Spleen (tissue), 11 donors: ENCODE data around the gene PAK4. TPM values are rescaled to one million over a fixed set of nuclear protein-coding genes. Genes with fewer than 3 reads are reported as not detected.
A peak's percentile ranks its signal among the peaks of the same experiment; 100 is the strongest.

Experiments used
- DNase-seq: peaks from one replicate; pipeline ENCODE4 v3.0.0-alpha.2; 2020
- H3K27ac ChIP-seq, 8 donors: fragments of 200-600 bp; sonication (generic) in 7 of 8; 1 replicate in 4 of 8; 2 replicates in 4 of 8; pipeline versions ENCODE4 v1.5.0 to v1.8.0; 2016 to 2021; ENCODE audit warnings: inconsistent platforms in 4 of 8, mild to moderate bottlenecking in 4 of 8, moderate library complexity in 1 of 8
- H3K27me3 ChIP-seq, 7 donors: fragments of 200-600 bp; sonication (generic) in 6 of 7; replicated peaks in 1 of 7; 1 replicate in 4 of 7; 2 replicates in 3 of 7; pipeline versions ENCODE4 v1.5.0 to v1.8.0; 2016 to 2021; ENCODE audit warnings: inconsistent platforms in 3 of 7, mild to moderate bottlenecking in 1 of 7
- H3K36me3 ChIP-seq, 6 donors: fragments of 200-600 bp; sonication (generic) in 5 of 6; 1 replicate in 4 of 6; 2 replicates in 2 of 6; pipeline versions ENCODE4 v1.5.0 to v1.8.0; 2016 to 2021; ENCODE audit warnings: inconsistent platforms in 2 of 6
- H3K4me1 ChIP-seq, 6 donors: fragments of 200-600 bp; sonication (generic) in 5 of 6; 1 replicate in 3 of 6; 2 replicates in 3 of 6; pipeline versions ENCODE4 v1.5.0 to v1.8.0; 2016 to 2021; ENCODE audit warnings: inconsistent platforms in 3 of 6
- H3K4me3 ChIP-seq, 8 donors: fragments of 200-600 bp; sonication (generic) in 7 of 8; 1 replicate in 4 of 8; 2 replicates in 4 of 8; pipeline versions ENCODE4 v1.5.0 to v1.8.0; 2016 to 2021; ENCODE audit warnings: inconsistent platforms in 4 of 8, mild to moderate bottlenecking in 4 of 8, moderate library complexity in 2 of 8
- H3K9me3 ChIP-seq, 8 donors: fragments of 200-600 bp; sonication (generic) in 7 of 8; 1 replicate in 4 of 8; 2 replicates in 4 of 8; pipeline versions ENCODE4 v1.5.0 to v1.8.0; 2016 to 2021; ENCODE audit warnings: inconsistent platforms in 4 of 8
- POLR2A ChIP-seq, 3 donors: fragments of 450-650 bp; IDR thresholded peaks; one replicate each; pipeline ENCODE4 v1.5.1; 2017; ENCODE audit warnings: antibody characterized with exemption in 3 of 3, mild to moderate bottlenecking in 1 of 3
- POLR2AphosphoS5 ChIP-seq, 3 donors: sonication (generic); formaldehyde crosslinking; IDR thresholded peaks; one replicate each; pipeline ENCODE4 v1.5.1; 2017; ENCODE audit warnings: antibody characterized with exemption in 3 of 3
- WGBS, 5 donors: extraction: QIAGEN DNeasy Blood & Tissue Kit in 3 of 5; methylation state at CpG; one replicate each; pipeline versions ENCODE4 v1.1.5 to v1.1.7; 2013 to 2018; 5-methylcytosine and 5-hydroxymethylcytosine counted together
- intact Hi-C: fragments of 100-400 bp; cut with DNase I; formaldehyde crosslinking; loops from one replicate; pipeline ENCODE4 v1.15.0; 2023; ENCODE audit warnings: low total_unique reads
- polyA plus RNA-seq, 3 donors: library from polyadenylated mRNA; stranded (reverse); fragments of 200-250 nt; gene quantifications; one replicate each; pipeline ENCODE4 v1.2.1, GENCODE V29; 2013
- total RNA-seq, 7 donors: library from RNA; depleted of rRNA in 3 of 7; stranded (reverse); fragments of >200 nt in 3 of 7; fragmentation: NEBNext Ultra II Directional in 4 of 7; extraction: Animal tissue kit (Norgen Biotek cat#: 25700) in 4 of 7; gene quantifications; one replicate each; pipeline versions ENCODE4 v1.1.0 to v1.2.1, GENCODE V29; 2016 to 2021
- TF ChIP-seq, protein P1 (sequence below), 11 experiments: fragments of 200-600 bp in 7 of 11; fragments of 450-650 bp in 4 of 11; sonication (generic) in 4 of 11; IDR thresholded peaks in 8 of 11; conservative IDR thresholded peaks in 3 of 11; 1 replicate in 7 of 11; 2 replicates in 4 of 11; pipeline versions ENCODE4 v1.4.0 to v1.8.0; 2016 to 2021; ENCODE audit warnings: antibody characterized with exemption in 11 of 11, inconsistent platforms in 4 of 11, mild to moderate bottlenecking in 1 of 11
- donor health status: healthy with polysubstance abuse.
- donor health status: DM: no; HTN: no; CAD: no; lungs with moderate emphysema.
- donor health status: DM: no; HTN: no; CAD: no.
- donor health status: Bipolar disorder and iron deficiency.
- donor health status: healthy.
- donor health status: DM: no; HTN: no; CAD: no.
- donor health status: DM: yes; HTN: yes; CAD: no.

Gene PAK4
- total and polyA plus RNA-seq, 10 donors: 5.2 to 27.8 (median 14.7) TPM

DNA sequence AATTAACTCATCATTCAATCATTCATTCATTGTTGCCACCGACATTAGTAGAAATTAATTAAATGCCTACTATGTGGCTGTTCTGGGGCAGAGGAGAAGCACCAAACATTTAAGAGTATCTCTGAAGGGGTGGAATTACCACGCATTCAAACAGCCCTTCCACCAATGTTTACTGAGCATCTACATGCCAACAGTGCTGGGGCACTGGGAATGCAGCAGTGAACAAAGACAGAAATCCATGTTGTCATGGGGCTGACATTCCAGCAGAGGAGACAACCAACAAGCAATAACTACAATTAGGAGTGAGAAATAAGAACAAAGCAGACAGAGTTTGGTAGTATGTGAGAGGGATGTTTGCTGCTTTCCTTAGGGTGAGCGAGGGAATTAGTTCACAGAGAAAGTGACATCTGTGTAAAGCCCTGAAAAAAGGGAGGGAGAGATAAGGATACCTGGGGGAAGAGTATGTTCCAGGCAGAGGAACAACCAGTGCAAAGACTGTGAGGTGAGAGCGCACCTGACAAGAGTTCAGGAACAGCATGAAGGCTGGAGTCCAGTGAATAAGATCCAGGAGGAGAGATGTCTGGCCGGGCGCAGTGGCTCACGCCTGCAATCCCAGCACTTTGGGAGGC, 1.3 kb upstream of the PAK4 start:
- Histone ChIP-seq H3K27ac (no peak overlapping the region), H3K4me3 (no peak overlapping the region), H3K4me1 (peaks cover 0 to 59% (median 39%) of the 10 kb centered on the region in 6 donors), H3K36me3 (no peaks in the 10 kb centered on the region), H3K9me3 (no peaks in the 10 kb centered on the region), H3K27me3 (peaks cover 0 to 14% (median 0%) of the 10 kb centered on the region in 7 donors)
- 83 to 96% (median 88%) methylated on average over 7 of the region's 7 CpGs for WGBS, 5 donors
- TF ChIP-seq, protein P1, sequence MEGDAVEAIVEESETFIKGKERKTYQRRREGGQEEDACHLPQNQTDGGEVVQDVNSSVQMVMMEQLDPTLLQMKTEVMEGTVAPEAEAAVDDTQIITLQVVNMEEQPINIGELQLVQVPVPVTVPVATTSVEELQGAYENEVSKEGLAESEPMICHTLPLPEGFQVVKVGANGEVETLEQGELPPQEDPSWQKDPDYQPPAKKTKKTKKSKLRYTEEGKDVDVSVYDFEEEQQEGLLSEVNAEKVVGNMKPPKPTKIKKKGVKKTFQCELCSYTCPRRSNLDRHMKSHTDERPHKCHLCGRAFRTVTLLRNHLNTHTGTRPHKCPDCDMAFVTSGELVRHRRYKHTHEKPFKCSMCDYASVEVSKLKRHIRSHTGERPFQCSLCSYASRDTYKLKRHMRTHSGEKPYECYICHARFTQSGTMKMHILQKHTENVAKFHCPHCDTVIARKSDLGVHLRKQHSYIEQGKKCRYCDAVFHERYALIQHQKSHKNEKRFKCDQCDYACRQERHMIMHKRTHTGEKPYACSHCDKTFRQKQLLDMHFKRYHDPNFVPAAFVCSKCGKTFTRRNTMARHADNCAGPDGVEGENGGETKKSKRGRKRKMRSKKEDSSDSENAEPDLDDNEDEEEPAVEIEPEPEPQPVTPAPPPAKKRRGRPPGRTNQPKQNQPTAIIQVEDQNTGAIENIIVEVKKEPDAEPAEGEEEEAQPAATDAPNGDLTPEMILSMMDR (IDR thresholded peaks at IDR 0.05 in 8 of 11, conservative IDR thresholded peaks at IDR 0.05 in 3 of 11): no peak
- TF ChIP-seq POLR2A (IDR thresholded peaks at IDR 0.05): no peak
- TF ChIP-seq POLR2AphosphoS5 (IDR thresholded peaks at IDR 0.05): no peak
- DNase-seq: no peak
- intact Hi-C loops: loop anchor here (5.0 to 10.0 kb wide), 3 partner anchors 61 to 411 kb away; partner anchors contain the start of gene EID2B

DNA sequence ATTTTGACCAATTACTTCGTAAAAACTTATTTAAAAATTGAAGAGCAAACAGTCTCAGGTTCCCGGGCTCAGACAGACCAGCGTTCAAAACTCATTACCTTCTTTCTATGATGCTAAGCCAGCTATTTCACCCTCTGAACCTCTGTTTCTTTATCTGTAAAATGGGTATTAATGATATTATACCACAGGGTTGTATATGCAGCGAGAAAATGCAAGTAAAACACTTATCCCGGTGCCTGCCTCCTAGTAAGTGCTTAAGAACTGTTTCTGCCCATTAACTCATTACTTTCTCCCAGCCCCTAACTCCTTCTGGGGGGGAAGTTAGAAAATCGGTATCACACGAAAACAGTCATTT, 410 bp upstream of the PAK4 start:
- TF ChIP-seq POLR2AphosphoS5 (IDR thresholded peaks at IDR 0.05): no peak
- TF ChIP-seq, protein P1 (IDR thresholded peaks at IDR 0.05 in 8 of 11, conservative IDR thresholded peaks at IDR 0.05 in 3 of 11): no peak
- no peak for TF ChIP-seq POLR2A (IDR thresholded peaks at IDR 0.05)
- 32 to 39% (median 36%) methylated on average over 7 of the region's 7 CpGs for WGBS, 5 donors
- Histone ChIP-seq H3K4me1 (peaks cover 0 to 68% (median 46%) of the 10 kb centered on the region in 6 donors), H3K9me3 (no peaks in the 10 kb centered on the region), H3K27me3 (peaks cover 0 to 6% (median 0%) of the 10 kb centered on the region in 7 donors), H3K27ac (peak overlapping the region; percentile 49 to 93 (median 84)), H3K4me3 (peak overlapping the region; percentile 79 to 99 (median 95)), H3K36me3 (no peaks in the 10 kb centered on the region)
- DNase-seq: no peak
- intact Hi-C loops: loop anchor here (10.0 kb wide), 2 partner anchors 60 to 410 kb away; partner anchors contain the start of gene EID2B

DNA sequence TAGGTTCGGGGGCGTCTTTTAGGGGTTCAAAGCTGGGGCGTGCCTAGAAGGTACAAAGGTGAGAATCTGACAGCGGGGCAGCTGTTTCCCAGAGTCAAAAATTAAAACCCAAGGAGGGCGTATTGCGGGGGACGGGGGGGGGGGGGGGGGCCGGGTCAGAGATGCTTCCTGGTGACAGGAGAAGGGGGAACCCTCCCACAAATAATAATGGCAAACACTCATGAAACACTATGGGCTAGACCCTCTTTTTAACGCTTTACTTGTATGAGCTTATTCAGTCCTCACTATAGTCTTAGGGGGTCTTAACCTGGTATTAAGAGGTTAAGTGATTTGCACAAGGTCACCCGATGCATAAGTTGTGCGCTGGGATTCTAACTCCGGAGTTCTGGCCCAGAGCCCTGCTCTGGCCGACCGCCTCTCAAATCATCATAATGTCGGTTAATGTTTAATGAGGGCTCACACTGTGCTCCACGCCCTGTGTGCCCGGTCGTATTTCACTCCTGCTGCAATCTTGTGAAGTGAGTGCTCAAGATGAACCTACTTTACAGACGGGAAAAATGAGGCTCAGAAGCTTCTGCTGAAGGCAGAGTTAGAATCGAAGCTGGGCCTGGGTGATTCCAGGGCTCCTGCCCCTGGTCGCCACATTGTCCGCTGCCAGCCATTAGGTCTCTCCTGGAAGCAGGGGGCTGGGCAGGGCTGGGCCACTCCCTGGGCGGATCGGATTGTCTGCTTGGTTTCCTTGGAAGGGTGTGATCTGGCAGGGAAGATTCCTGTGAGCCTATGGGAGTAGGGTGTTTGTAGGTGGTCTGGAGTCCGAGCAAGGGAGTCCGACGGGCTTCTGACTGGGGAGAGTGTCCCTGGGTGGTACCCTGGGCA, 964 bp downstream of the PAK4 start:
- H3K27ac ChIP-seq: peak overlapping the region; percentile 49 to 93 (median 84)
- H3K9me3 ChIP-seq: no peaks in the 10 kb centered on the region
- no peak for DNase-seq
- H3K4me1 ChIP-seq: peaks cover 2 to 82% (median 60%) of the 10 kb centered on the region in 6 donors
- peak overlapping the region; percentile 79 to 99 (median 95) for H3K4me3 ChIP-seq
- TF ChIP-seq POLR2A (IDR thresholded peaks at IDR 0.05) (no peak), POLR2AphosphoS5 (IDR thresholded peaks at IDR 0.05) (no peak)
- TF ChIP-seq, protein P1 (IDR thresholded peaks at IDR 0.05 in 8 of 11, conservative IDR thresholded peaks at IDR 0.05 in 3 of 11): no peak
- 45 to 61% (median 53%) methylated on average over 21 to 27 of the region's 27 CpGs for WGBS, 5 donors
- H3K36me3 ChIP-seq: no peaks in the 10 kb centered on the region
- no peaks in the 10 kb centered on the region for H3K27me3 ChIP-seq
- intact Hi-C loops: loop anchor here (10.0 kb wide), 2 partner anchors 58 to 408 kb away; partner anchors contain the start of gene EID2B
